ENCODE measurements around the gene MRPL33. TPM values are rescaled to one million over a fixed set of nuclear protein-coding genes. Genes with fewer than 3 reads are reported as not detected.

MRPL33 gene
- total RNA-seq, 1 experiment from 2014 or later: 66.8 TPM

DNA sequence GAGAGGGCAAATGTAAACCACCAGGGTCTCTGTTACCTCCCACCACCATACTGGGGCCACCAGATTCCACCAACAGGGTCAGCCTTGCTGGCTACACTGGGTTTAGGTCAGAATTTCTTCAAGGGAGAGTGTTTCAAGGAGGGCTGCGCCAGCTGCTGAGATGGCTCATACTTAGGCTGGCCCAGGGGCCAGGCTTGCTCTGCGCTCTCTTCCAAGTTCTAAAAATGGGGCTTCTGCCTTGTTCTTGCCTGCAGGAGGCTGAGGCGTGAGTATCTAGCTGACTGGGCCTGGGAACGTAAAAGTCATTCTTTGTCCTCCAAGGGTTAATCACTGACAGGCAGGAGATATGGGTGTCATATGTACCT lies 28.1 kb downstream of the MRPL33 start:
- H3K9me3 ChIP-seq (ENCODE audit: control insufficient read depth, low read depth, low read length): no peaks in the 10 kb centered on the region
- TF ChIP-seq, protein P1, sequence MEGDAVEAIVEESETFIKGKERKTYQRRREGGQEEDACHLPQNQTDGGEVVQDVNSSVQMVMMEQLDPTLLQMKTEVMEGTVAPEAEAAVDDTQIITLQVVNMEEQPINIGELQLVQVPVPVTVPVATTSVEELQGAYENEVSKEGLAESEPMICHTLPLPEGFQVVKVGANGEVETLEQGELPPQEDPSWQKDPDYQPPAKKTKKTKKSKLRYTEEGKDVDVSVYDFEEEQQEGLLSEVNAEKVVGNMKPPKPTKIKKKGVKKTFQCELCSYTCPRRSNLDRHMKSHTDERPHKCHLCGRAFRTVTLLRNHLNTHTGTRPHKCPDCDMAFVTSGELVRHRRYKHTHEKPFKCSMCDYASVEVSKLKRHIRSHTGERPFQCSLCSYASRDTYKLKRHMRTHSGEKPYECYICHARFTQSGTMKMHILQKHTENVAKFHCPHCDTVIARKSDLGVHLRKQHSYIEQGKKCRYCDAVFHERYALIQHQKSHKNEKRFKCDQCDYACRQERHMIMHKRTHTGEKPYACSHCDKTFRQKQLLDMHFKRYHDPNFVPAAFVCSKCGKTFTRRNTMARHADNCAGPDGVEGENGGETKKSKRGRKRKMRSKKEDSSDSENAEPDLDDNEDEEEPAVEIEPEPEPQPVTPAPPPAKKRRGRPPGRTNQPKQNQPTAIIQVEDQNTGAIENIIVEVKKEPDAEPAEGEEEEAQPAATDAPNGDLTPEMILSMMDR (conservative IDR thresholded peaks at IDR 0.05): no peak
- Mint-ChIP-seq H3K27me3 (ENCODE audit: low read depth) (peaks cover 11% of the 10 kb centered on the region), H3K4me1 (peaks cover 0 to 6% of the 10 kb centered on the region in 2 experiments; a peak in 3 of 4 replicates), H3K27ac (no peak overlapping the region), H3K36me3 (ENCODE audit: insufficient read depth in 1 of 3, low read depth in 3 of 3) (no peaks in the 10 kb centered on the region), H3K9me3 (no peaks in the 10 kb centered on the region; a peak in 1 of 5 replicates), H3K4me3 (no peak overlapping the region)
- H4K20me1 ChIP-seq (ENCODE audit: control insufficient read depth, insufficient read depth, insufficient read length): no peaks in the 10 kb centered on the region
- H3K27me3 ChIP-seq (ENCODE audit: insufficient read depth, low read length): no peaks in the 10 kb centered on the region
- no peak overlapping the region for H3K23ac ChIP-seq (ENCODE audit: insufficient read length, low read depth, low read length)
- no peak overlapping the region for H3K14ac ChIP-seq (ENCODE audit: insufficient read depth, low read length)
- no peak overlapping the region for H3K9ac ChIP-seq (ENCODE audit: extremely low read depth, insufficient read length, low read length)
- H3K4me1 ChIP-seq (ENCODE audit: insufficient read depth, low read length): no peaks in the 10 kb centered on the region
- no peaks in the 10 kb centered on the region for H3K79me2 ChIP-seq (ENCODE audit: insufficient read depth, low read length)
- H2AFZ ChIP-seq (ENCODE audit: low read length): no peak overlapping the region
- WGBS (ENCODE audit: extremely low coverage, insufficient read length, low lambda C conversion rate): no CpG with 5 or more reads among the region's 4 CpGs
- H3K27ac ChIP-seq (ENCODE audit: insufficient read length, low read depth, low read length): no peak overlapping the region
- no peak for DNase-seq
- no peak overlapping the region for H4K8ac ChIP-seq (replicated peaks; ENCODE audit: insufficient read length, low read depth, low read length)
- no peak overlapping the region for H3K18ac ChIP-seq (ENCODE audit: insufficient read length, low read depth, low read length)
- H3K79me1 ChIP-seq (ENCODE audit: insufficient read depth, low read depth, low read length, poor library complexity, severe bottlenecking): no peaks in the 10 kb centered on the region
- no peak overlapping the region for H2AK5ac ChIP-seq (ENCODE audit: insufficient read length, low read length)
- H4K91ac ChIP-seq (ENCODE audit: insufficient read length, low read depth, low read length): no peak overlapping the region
- H2BK15ac ChIP-seq (ENCODE audit: low read depth, low read length): no peak overlapping the region
- no peak overlapping the region for H3K4me2 ChIP-seq (ENCODE audit: insufficient read depth, insufficient read length, low read length)
- no peaks in the 10 kb centered on the region for H3K23me2 ChIP-seq (ENCODE audit: insufficient read length, low read depth, low read length, poor library complexity, severe bottlenecking)
- no peak overlapping the region for H3K4ac ChIP-seq (ENCODE audit: low read depth, low read length)
- H4K5ac ChIP-seq (ENCODE audit: insufficient read length, low read depth, low read length): no peak overlapping the region
- no peak overlapping the region for H2BK5ac ChIP-seq (ENCODE audit: insufficient read length, low read length)
- no peak overlapping the region for H2BK120ac ChIP-seq (ENCODE audit: low read depth, low read length, poor library complexity, severe bottlenecking)
- H2BK12ac ChIP-seq (ENCODE audit: insufficient read length, low read depth, low read length): no peak overlapping the region
- H3K56ac ChIP-seq (ENCODE audit: insufficient read length, low read depth, low read length): no peak overlapping the region
- no peak overlapping the region for H3T11ph ChIP-seq (ENCODE audit: low read length)
- H2BK20ac ChIP-seq (ENCODE audit: low read depth, low read length, poor library complexity, severe bottlenecking): no peak overlapping the region

Measured in H9 (cell line).